Common myeloid progenitor, CD34-positive (primary cell): Measurements from ENCODE around the gene MUTYH.

Experiments used
- CTCF ChIA-PET: fragments of 350-600 bp; sonication (Branson Sonifier 250); formaldehyde crosslinking; loops from one replicate; lab custom pipeline; 2021; ENCODE audit warnings: antibody characterized with exemption; lab: Charles Lee
- POLR2A ChIA-PET: fragments of 350-600 bp; sonication (Branson Sonifier 250); formaldehyde crosslinking; loops from one replicate; lab custom pipeline; 2021; ENCODE audit warnings: antibody characterized with exemption; lab: Charles Lee
- DNase-seq, 3 donors: peaks; one replicate each; pipeline versions ENCODE4 v3.0.0 to v3.0.0-alpha.2; 2013
- H3K27ac ChIP-seq, 2 experiments: 1 replicate in 1 of 2; 2 replicates in 1 of 2; pipeline ENCODE4 v1.7.0; 2013; ENCODE audit warnings: inconsistent platforms in 2 of 2, low read length in 2 of 2, mild to moderate bottlenecking in 2 of 2, low read depth in 1 of 2, moderate library complexity in 1 of 2; ENCODE audit not compliant: severe bottlenecking in 2 of 2, insufficient read depth in 1 of 2, poor library complexity in 1 of 2
- H3K27me3 ChIP-seq, 5 experiments: replicated peaks in 2 of 5; 1 replicate in 3 of 5; 2 replicates in 2 of 5; pipeline versions ENCODE4 v1.6.1 to v1.7.0; 2013; ENCODE audit warnings: low read length in 4 of 5, mild to moderate bottlenecking in 2 of 5, moderate library complexity in 2 of 5, inconsistent platforms in 1 of 5; ENCODE audit not compliant: insufficient read depth in 5 of 5, control insufficient read depth in 4 of 5
- H3K36me3 ChIP-seq, 4 experiments: 1 replicate in 2 of 4; 2 replicates in 2 of 4; pipeline versions ENCODE4 v1.6.1 to v1.7.0; 2013; ENCODE audit warnings: low read length in 3 of 4, control low read depth in 1 of 4, mild to moderate bottlenecking in 1 of 4; ENCODE audit not compliant: control insufficient read depth in 4 of 4, insufficient read depth in 4 of 4
- H3K4me1 ChIP-seq, 4 experiments: 1 replicate in 3 of 4; 2 replicates in 1 of 4; pipeline versions ENCODE4 v1.6.1 to v1.7.1; 2013; ENCODE audit warnings: low read length in 3 of 4, mild to moderate bottlenecking in 3 of 4, control low read depth in 1 of 4, inconsistent platforms in 1 of 4, moderate library complexity in 1 of 4; ENCODE audit not compliant: control insufficient read depth in 4 of 4, insufficient read depth in 4 of 4; ENCODE audit errors: control extremely low read depth in 1 of 4
- H3K4me3 ChIP-seq, 7 experiments: 1 replicate in 4 of 7; 2 replicates in 3 of 7; pipeline versions ENCODE4 v1.5.1 to v1.7.0; 2013; ENCODE audit warnings: mild to moderate bottlenecking in 7 of 7, low read length in 6 of 7, moderate library complexity in 6 of 7, inconsistent platforms in 2 of 7, low read depth in 2 of 7, control low read depth in 1 of 7; ENCODE audit not compliant: insufficient read depth in 4 of 7, control insufficient read depth in 1 of 7; ENCODE audit errors: extremely low read depth in 1 of 7
- H3K9me3 ChIP-seq, 5 experiments: 1 replicate in 4 of 5; 2 replicates in 1 of 5; pipeline versions ENCODE4 v1.6.1 to v1.7.1; 2013; ENCODE audit warnings: low read length in 4 of 5, mild to moderate bottlenecking in 2 of 5, inconsistent platforms in 1 of 5, low read depth in 1 of 5, moderate library complexity in 1 of 5; ENCODE audit not compliant: control insufficient read depth in 4 of 5, insufficient read depth in 2 of 5; ENCODE audit errors: control extremely low read depth in 1 of 5
- WGBS: methylation state at CpG from one replicate; pipeline ENCODE4 v1.1.5; 2013; ENCODE audit not compliant: insufficient coverage; 5-methylcytosine and 5-hydroxymethylcytosine counted together

Gene MUTYH

GRCh38 chr1:45380125-45380524 lies 39.9 kb upstream of the MUTYH start:
- no peak overlapping the region for H3K4me3 ChIP-seq
- POLR2A ChIA-PET, result interaction anchor here (0.6 kb wide), 1 partner anchor 250 kb away, joined by 3 read pairs; no protein-coding TSS in a partner anchor
- no peak for DNase-seq
- no peaks in the 10 kb centered on the region for H3K27me3 ChIP-seq
- no peaks in the 10 kb centered on the region for H3K4me1 ChIP-seq
- no peak overlapping the region for H3K27ac ChIP-seq
- no peaks in the 10 kb centered on the region for H3K9me3 ChIP-seq
- CTCF ChIA-PET, result no interaction called here
- 100% methylated on average over 2 of the region's 4 CpGs for WGBS
- peaks cover 0 to 1% (median 0%) of the 10 kb centered on the region in 4 experiments for H3K36me3 ChIP-seq

- DNase-seq, result no peak
- no peaks in the 10 kb centered on the region for H3K9me3 ChIP-seq
- H3K36me3 ChIP-seq, result peaks cover 0 to 1% (median 0%) of the 10 kb centered on the region in 4 experiments
- H3K27me3 ChIP-seq, result no peaks in the 10 kb centered on the region
- CTCF ChIA-PET, result no interaction called here
- no peaks in the 10 kb centered on the region for H3K4me1 ChIP-seq
- no CpG with 5 or more reads among the region's 6 CpGs for WGBS
- POLR2A ChIA-PET, result no interaction called here
- no peak overlapping the region for H3K4me3 ChIP-seq
- H3K27ac ChIP-seq, result no peak overlapping the region
Observed at GRCh38 chr1:45379524-45379923, 39.3 kb upstream of the MUTYH start.

GRCh38 chr1:45378184-45378583 lies 37.9 kb upstream of the MUTYH start:
- ChIA-PET POLR2A (no interaction called here), CTCF (interaction anchor here (1.3 to 2.0 kb wide), 2 partner anchors 14 to 17 kb away, joined by 5 to 6 read pairs; no protein-coding TSS in a partner anchor)
- no peaks in the 10 kb centered on the region for H3K9me3 ChIP-seq
- peaks cover 0 to 1% (median 0%) of the 10 kb centered on the region in 4 experiments for H3K36me3 ChIP-seq
- H3K27me3 ChIP-seq, result no peaks in the 10 kb centered on the region
- H3K4me1 ChIP-seq, result peaks cover 0 to 3% (median under 1%) of the 10 kb centered on the region in 4 experiments
- no peak for DNase-seq
- no peak overlapping the region for H3K27ac ChIP-seq
- H3K4me3 ChIP-seq, result no peak overlapping the region

GRCh38 chr1:45375104-45376090 lies 35.2 kb upstream of the MUTYH start:
- H3K36me3 ChIP-seq, result peaks cover 0 to 1% (median 0%) of the 10 kb centered on the region in 4 experiments
- H3K4me1 ChIP-seq, result peaks cover 0 to 3% (median under 1%) of the 10 kb centered on the region in 4 experiments
- H3K4me3 ChIP-seq, result no peak overlapping the region
- H3K9me3 ChIP-seq, result no peaks in the 10 kb centered on the region
- no peak overlapping the region for H3K27ac ChIP-seq
- CTCF ChIA-PET, result interaction anchor here (0.8 kb wide), 2 partner anchors 15 to 19 kb away, joined by 3 to 4 read pairs; no protein-coding TSS in a partner anchor
- WGBS, result 100% methylated on average over 1 of the region's 3 CpGs
- POLR2A ChIA-PET, result interaction anchor here (0.6 kb wide), 1 partner anchor 42 kb away, joined by 4 read pairs; no protein-coding TSS in a partner anchor
- DNase-seq, result no peak
- H3K27me3 ChIP-seq, result no peaks in the 10 kb centered on the region

GRCh38 chr1:45373573-45373972 lies 33.3 kb upstream of the MUTYH start:
- Histone ChIP-seq H3K9me3 (no peaks in the 10 kb centered on the region), H3K4me3 (peak overlapping the region in 1 of 7 experiments; percentile 53), H3K27ac (no peak overlapping the region), H3K36me3 (no peaks in the 10 kb centered on the region), H3K4me1 (peaks cover 0 to 3% (median under 1%) of the 10 kb centered on the region in 4 experiments), H3K27me3 (no peaks in the 10 kb centered on the region)
- CTCF ChIA-PET, result interaction anchor here (1.4 to 2.4 kb wide), 2 partner anchors 9 to 13 kb away, joined by 3 to 15 read pairs; no protein-coding TSS in a partner anchor
- POLR2A ChIA-PET, result no interaction called here
- DNase-seq, result peak in 1 of 3 donors; percentile 24

- ChIA-PET POLR2A (no interaction called here), CTCF (interaction anchor here (1.1 kb wide), 1 partner anchor 17 kb away, joined by 4 read pairs; no protein-coding TSS in a partner anchor)
- Histone ChIP-seq H3K27me3 (no peaks in the 10 kb centered on the region), H3K36me3 (no peaks in the 10 kb centered on the region), H3K4me1 (peaks cover 0 to 3% (median under 1%) of the 10 kb centered on the region in 4 experiments), H3K4me3 (no peak overlapping the region), H3K27ac (no peak overlapping the region), H3K9me3 (no peaks in the 10 kb centered on the region)
- no peak for DNase-seq
Observed at GRCh38 chr1:45370575-45370974, 30.3 kb upstream of the MUTYH start.

- WGBS, result 94% methylated on average over 5 of the region's 6 CpGs
- no peaks in the 10 kb centered on the region for H3K36me3 ChIP-seq
- H3K27me3 ChIP-seq, result no peaks in the 10 kb centered on the region
- ChIA-PET POLR2A (interaction anchor here (0.6 kb wide), 1 partner anchor 20 kb away, joined by 3 read pairs; no protein-coding TSS in a partner anchor), CTCF (interaction anchor here (0.6 to 2.1 kb wide), 5 partner anchors 13 to 442 kb away, joined by 3 to 17 read pairs (median 4); partner anchors contain the start of gene TESK2)
- H3K9me3 ChIP-seq, result no peaks in the 10 kb centered on the region
- H3K4me3 ChIP-seq, result no peak overlapping the region
- DNase-seq, result no peak
- H3K4me1 ChIP-seq, result peaks cover 0 to 12% (median 2%) of the 10 kb centered on the region in 4 experiments
- no peak overlapping the region for H3K27ac ChIP-seq
Observed at GRCh38 chr1:45365051-45365450, 24.8 kb upstream of the MUTYH start.
